ENCODE measurements around the gene IL17RD. TPM values are rescaled to one million over a fixed set of nuclear protein-coding genes. Genes with fewer than 3 reads are reported as not detected.

Gene IL17RD
- total and polyA plus RNA-seq, 10 of the 15 experiments (the other 5 are each of a cell fraction or from before 2014, with no cell fraction given): 0.01 to 0.08 (median 0.04) TPM; not detected in 3

- ATAC-seq (no peak), FAIRE-seq (no peak), DNase-seq (ENCODE audit: low read depth, low spot score) (no peak)
- intact Hi-C loops (cut with micrococcal nuclease; ENCODE audit: unreplicated experiment) (no loop called here), in situ Hi-C loops (cut with MboI) (no loop called here)
- Histone ChIP-seq H3K79me2 (ENCODE audit: control insufficient read depth, insufficient read depth, low read length) (no peaks in the 10 kb centered on the region), H3K27me3 (replicated peaks in 1 of 2; ENCODE audit: control insufficient read depth in 2 of 2, insufficient read depth in 2 of 2, low read length in 1 of 2) (0 out of 4 replicates have a peak, but pooled peaks cover 0 to 4% of the 10 kb centered on the region in 2 experiments), H3K27ac (ENCODE audit: control insufficient read depth, insufficient read depth) (no peak overlapping the region), H3K4me2 (ENCODE audit: control insufficient read depth, insufficient read depth) (no peak overlapping the region), H3K9ac (ENCODE audit: control insufficient read depth, insufficient read depth, low read length) (no peak overlapping the region), H3K4me3 (no peak overlapping the region), H2AFZ (ENCODE audit: control insufficient read depth, low read depth, low read length) (no peak overlapping the region), H3K4me1 (ENCODE audit: control insufficient read depth, insufficient read depth, low read length) (no peaks in the 10 kb centered on the region), H3K9me3 (replicated peaks; ENCODE audit: control insufficient read depth, insufficient read depth, low read length) (no peaks in the 10 kb centered on the region), H3K36me3 (ENCODE audit: control insufficient read depth in 2 of 2, insufficient read depth in 2 of 2, low read length in 1 of 2) (no peaks in the 10 kb centered on the region), H4K20me1 (ENCODE audit: control insufficient read depth, insufficient read depth) (no peaks in the 10 kb centered on the region)
- SMC1A ChIA-PET (ENCODE audit: uncharacterized antibody, unreplicated experiment): interaction anchor here (0.6 kb wide), 1 partner anchor 534 kb away, joined by 3 read pairs; no protein-coding TSS in a partner anchor
- WGBS (ENCODE audit: insufficient coverage, insufficient replicate concordance, low lambda C conversion rate, missing lambda C conversion rate): 3% methylated on average over 3 of the region's 3 CpGs
- CTCF ChIA-PET: interaction anchor here (1.5 kb wide), 1 partner anchor 11 kb away, joined by 3 read pairs; no protein-coding TSS in a partner anchor
- POLR2A ChIA-PET: interaction anchor here (0.7 kb wide), 1 partner anchor 15 kb away, joined by 3 read pairs; no protein-coding TSS in a partner anchor
- TF ChIP-seq KLF5 (IDR thresholded peaks at IDR 0.05; ENCODE audit: partially characterized antibody) (no peak), ZBTB11 (CRISPR knock-in tag; IDR thresholded peaks at IDR 0.05) (no peak), MYB (IDR thresholded peaks at IDR 0.05; ENCODE audit: borderline replicate concordance, low read depth, low read length) (no peak), HDAC2 (IDR thresholded peaks at IDR 0.05) (no peak), ZSCAN29 (IDR thresholded peaks at IDR 0.05) (no peak), CBFB (IDR thresholded peaks at IDR 0.05; ENCODE audit: low read depth) (no peak), SMARCA5 (IDR thresholded peaks at IDR 0.05) (no peak), USF2 (IDR thresholded peaks at IDR 0.05; ENCODE audit: borderline replicate concordance, low read depth, low read length) (no peak), SREBF1 (IDR thresholded peaks at IDR 0.05; ENCODE audit: low read length) (no peak), MAX (IDR thresholded peaks at IDR 0.05; ENCODE audit: low read depth, low read length) (no peak), MEF2A (IDR thresholded peaks at IDR 0.05; ENCODE audit: insufficient read depth, low read depth, low read length) (no peak), RAD51 (IDR thresholded peaks at IDR 0.05) (no peak), ZNF207 (IDR thresholded peaks at IDR 0.05; ENCODE audit: borderline replicate concordance) (no peak), LARP7 (IDR thresholded peaks at IDR 0.05) (no peak), SIN3A (IDR thresholded peaks at IDR 0.05; ENCODE audit: low read depth, low read length) (no peak), TCF3 (IDR thresholded peaks at IDR 0.05; ENCODE audit: borderline replicate concordance, insufficient read depth, low read depth, low read length) (no peak), NR2C2 (IDR thresholded peaks at IDR 0.05; ENCODE audit: borderline replicate concordance, control insufficient read depth, insufficient read length, low read depth) (no peak)
- BruUV-seq (replicated peaks): no TSS peak
- RAD21 ChIA-PET (ENCODE audit: unreplicated experiment): no interaction called here
Observed at GRCh38 chr3:57144952-57145351, 20.2 kb downstream of the IL17RD start.

All from GM12878 (cell line).